GM12891 (cell line): ENCODE results near the gene CACNB4.

Experiments
- DNase-seq: peaks from one replicate; pipeline ENCODE4 v3.0.0; 2011; ENCODE audit warnings: low spot score; ENCODE audit not compliant: insufficient read length
- FAIRE-seq: peaks from 2 replicates; lab custom pipeline; 2011; peaks lifted over from hg19 to GRCh38; lab: Jason Lieb, UNC
- PAX5 ChIP-seq: IDR thresholded peaks from 2 replicates; pipeline ENCODE4 v1.6.1; 2011; ENCODE audit warnings: low read length, moderate library complexity, mild to moderate bottlenecking; ENCODE audit not compliant: insufficient read depth, severe bottlenecking
- POLR2A ChIP-seq: IDR thresholded peaks from 2 replicates; pipeline ENCODE4 v1.6.1; 2011; ENCODE audit warnings: low read depth, low read length, control low read depth
- POLR2AphosphoS5 ChIP-seq: IDR thresholded peaks from 2 replicates; pipeline ENCODE4 v1.6.1; 2011; ENCODE audit warnings: low read depth, low read length, control low read depth
- POU2F2 ChIP-seq: IDR thresholded peaks from 2 replicates; pipeline ENCODE4 v1.6.1; 2011; ENCODE audit warnings: low read depth, mild to moderate bottlenecking, control low read depth, low read length, moderate library complexity
- SPI1 ChIP-seq: IDR thresholded peaks from 2 replicates; pipeline ENCODE4 v1.6.1; 2011; ENCODE audit warnings: low read depth, low read length, control low read depth
- TAF1 ChIP-seq: IDR thresholded peaks from 2 replicates; pipeline ENCODE4 v1.6.1; 2011; ENCODE audit warnings: low read depth, low read length, control low read depth

The CACNB4 gene

DNA sequence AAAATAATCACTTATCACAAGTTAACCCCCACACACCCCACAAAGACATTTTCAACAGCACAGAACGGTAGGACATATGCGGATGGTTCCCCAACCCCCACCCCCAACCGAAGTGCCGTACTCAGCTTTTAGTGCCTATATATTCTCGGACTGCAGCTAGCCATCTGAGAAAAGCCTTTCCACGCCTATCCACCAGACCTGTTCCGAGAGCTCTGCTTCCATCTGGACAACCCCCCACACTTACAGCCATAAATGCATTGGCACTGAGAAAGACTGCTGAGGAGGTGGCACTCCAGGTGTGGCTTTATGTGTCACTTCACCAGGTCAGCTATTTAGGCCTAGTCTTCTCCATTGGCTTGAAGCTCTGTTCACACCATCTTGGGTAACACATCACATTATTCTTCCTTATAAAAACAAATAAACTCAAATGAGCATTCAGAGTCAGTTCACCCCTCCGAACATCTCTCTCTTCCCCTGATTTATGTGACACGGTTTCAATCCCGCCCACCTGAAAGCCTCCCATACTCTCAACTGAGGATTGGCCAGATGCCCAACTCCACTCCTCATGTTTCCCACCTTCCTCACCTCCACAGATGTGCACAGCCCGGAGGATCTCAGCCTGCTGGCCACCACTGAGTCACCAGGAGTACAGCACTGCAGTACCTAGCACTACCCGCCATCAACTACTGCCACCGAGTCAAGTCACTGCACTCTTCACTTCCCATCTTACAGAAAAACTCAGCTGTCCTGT, 127.4 kb downstream of the CACNB4 start:
- FAIRE-seq (peak; percentile 48), DNase-seq (no peak)
- TF ChIP-seq PAX5 (no peak), TAF1 (no peak)

DNA sequence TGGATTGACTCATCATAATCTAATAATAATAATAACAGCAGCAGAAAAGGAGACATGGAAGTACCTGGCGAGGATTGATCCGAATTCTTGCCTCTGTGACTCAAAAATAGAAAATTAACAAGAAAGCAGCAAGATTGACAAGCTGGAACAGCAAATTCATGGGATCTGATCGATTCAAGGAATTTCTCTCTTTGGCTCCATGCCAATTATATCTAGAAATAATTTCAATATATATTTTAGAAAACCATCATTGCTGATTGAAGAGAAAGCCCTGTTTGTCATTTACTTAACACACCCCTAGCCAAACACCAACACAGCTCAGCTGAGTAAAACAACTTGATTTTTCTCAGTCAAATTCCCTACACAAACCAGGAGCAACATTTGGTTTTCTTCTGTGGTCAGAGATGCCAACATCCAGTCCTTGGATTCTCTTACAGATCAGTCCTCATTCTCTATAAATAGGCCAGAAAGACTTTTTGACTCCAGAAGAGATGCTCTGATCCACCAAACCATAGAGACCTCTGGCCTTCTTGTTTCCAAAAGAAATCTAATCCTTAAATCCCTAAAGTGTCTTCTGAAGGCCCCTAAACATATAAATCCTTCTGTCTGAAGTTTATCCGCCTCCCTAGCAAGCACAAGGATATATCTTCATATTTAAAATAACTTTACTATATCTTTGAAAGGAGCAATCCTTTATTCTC, 129.9 kb downstream of the CACNB4 start:
- DNase-seq (no peak), FAIRE-seq (no peak)
- TF ChIP-seq POLR2AphosphoS5 (no peak), POLR2A (no peak), POU2F2 (no peak), PAX5 (no peak), TAF1 (no peak), SPI1 (no peak)

- DNase-seq (no peak), FAIRE-seq (no peak)
- no peak for TF ChIP-seq POLR2AphosphoS5
- TF ChIP-seq POU2F2: no peak
- TF ChIP-seq PAX5: no peak
Measured at GRCh38 chr2:151967829-151968722, 130.8 kb downstream of the CACNB4 start.

GRCh38 chr2:151965884-151966283, 133.0 kb downstream of the CACNB4 start:
- TF ChIP-seq POLR2A (no peak), TAF1 (no peak), SPI1 (no peak), POU2F2 (no peak), POLR2AphosphoS5 (no peak), PAX5 (no peak)
- DNase-seq (no peak), FAIRE-seq (no peak)

DNA sequence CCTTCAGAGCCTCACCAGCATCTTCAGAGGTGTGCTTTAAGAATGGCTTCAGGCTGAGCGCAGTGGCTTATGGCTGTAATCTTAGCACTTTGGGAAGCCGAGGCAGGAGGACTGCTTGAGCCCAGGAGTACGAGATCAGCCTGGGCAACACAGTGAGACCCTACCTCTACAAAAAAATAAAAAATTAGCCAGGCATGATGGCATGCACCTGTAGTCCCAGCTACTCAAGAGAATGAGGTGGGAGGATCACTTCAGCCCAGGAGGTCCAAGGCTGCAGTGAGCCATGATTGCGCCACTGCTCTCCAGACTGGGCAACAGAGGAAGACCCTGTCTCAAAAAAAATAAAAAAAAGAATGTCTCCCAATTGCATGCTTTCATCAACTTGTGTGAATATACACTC, 137.3 kb downstream of the CACNB4 start:
- TF ChIP-seq POLR2A (no peak), SPI1 (no peak)
- FAIRE-seq (no peak), DNase-seq (no peak)

DNA sequence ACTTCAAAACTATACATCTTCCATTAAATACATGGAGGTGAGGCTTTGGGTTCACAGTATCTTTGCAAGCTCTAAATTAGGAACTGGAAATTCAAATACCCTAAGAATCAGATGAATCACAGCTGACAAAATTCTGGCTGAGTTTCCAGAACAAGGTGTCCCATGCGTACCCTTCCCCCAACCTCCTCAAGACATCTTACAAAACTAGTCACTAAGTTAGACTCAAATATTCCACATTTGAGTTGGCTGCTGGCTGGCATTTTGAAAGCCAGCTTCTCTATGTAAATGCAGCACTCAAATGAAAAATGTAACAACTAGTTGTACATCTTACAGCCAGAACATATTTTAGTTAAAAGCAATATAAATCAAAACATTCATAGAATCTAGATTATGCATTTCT, 139.6 kb downstream of the CACNB4 start:
- TF ChIP-seq POLR2AphosphoS5 (no peak), POU2F2 (no peak), PAX5 (no peak), POLR2A (no peak), TAF1 (no peak), SPI1 (no peak)
- FAIRE-seq: no peak

DNA sequence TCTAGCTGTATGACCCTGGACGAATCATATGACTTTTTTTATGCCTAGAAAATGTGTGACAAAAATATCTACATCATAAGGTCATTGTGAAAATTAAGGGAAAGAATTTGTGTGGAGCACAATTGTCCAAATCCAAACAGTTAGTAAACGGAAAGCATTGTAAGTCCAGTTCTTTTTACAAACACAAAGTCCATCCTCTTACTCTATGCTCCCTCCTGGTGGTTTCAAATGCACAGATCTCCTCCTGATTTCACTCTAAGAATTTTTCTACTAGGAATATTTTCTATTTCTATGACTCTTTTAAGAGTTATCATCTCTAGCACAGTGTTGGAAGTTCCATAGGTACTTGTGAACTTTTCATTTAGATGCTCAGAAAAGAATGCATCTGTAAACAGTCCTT, 145.4 kb downstream of the CACNB4 start:
- TF ChIP-seq POLR2A (no peak), POLR2AphosphoS5 (no peak), TAF1 (no peak), SPI1 (no peak), POU2F2 (no peak), PAX5 (no peak)
- FAIRE-seq (no peak), DNase-seq (no peak)

More for the DNA sequence above, 139.6 kb downstream of the CACNB4 start:
- DNase-seq: no peak

- TF ChIP-seq POLR2AphosphoS5: no peak
- no peak for TF ChIP-seq SPI1
- no peak for TF ChIP-seq TAF1
- TF ChIP-seq POLR2A: no peak
- no peak for TF ChIP-seq PAX5
- TF ChIP-seq POU2F2: no peak
- no peak for DNase-seq
- no peak for FAIRE-seq
Measured at GRCh38 chr2:151952691-151953456, 146.0 kb downstream of the CACNB4 start.

DNA sequence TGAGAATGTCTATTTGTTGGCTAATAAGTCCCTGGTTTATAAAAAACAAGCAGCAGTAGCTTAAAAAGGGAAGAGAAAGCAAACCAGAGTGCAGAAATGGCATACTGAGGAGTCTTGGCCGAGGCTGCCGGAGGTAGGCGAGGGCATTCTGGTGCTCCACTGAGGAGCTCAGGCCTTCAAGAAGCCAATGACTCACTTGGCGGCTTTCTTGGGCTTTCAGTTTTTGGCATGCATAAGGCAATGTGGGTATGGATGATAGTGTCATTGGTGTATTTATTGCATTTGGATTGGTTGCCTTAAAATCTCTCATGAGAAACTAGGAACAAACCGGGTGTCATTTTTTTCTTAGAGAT, 151.1 kb downstream of the CACNB4 start:
- no peak for TF ChIP-seq POLR2A
- peak; percentile 48 for TF ChIP-seq SPI1
- no peak for TF ChIP-seq PAX5
- no peak for TF ChIP-seq TAF1
- TF ChIP-seq POLR2AphosphoS5: no peak
- TF ChIP-seq POU2F2: no peak
- no peak for DNase-seq
- no peak for FAIRE-seq
